HG03139 (cell line): ENCODE data around the gene MYO5B.
A peak's percentile ranks its signal among the peaks of the same experiment; 100 is the strongest.
"Not testable (repeated sequence)": the region's sequence is repeated elsewhere in the genome, so short reads cannot be mapped to it uniquely, and the experiment has no call there.

Experiments used
- ATAC-seq: cut with Tn5 transposase; IDR thresholded peaks from one replicate; pipeline ENCODE4 v1.9.1; 2021; ENCODE audit not compliant: unreplicated experiment

MYO5B gene

GRCh38 chr18:49843131-49843530 lies 351.8 kb downstream of the MYO5B start:
- no peak for ATAC-seq

GRCh38 chr18:49842656-49843055 lies 352.3 kb downstream of the MYO5B start:
- ATAC-seq: no peak

- no peak for ATAC-seq
These were observed 353.4 kb downstream of the MYO5B start for GRCh38 chr18:49841236-49842217.

- ATAC-seq: no peak
These were observed 355.9 kb downstream of the MYO5B start for GRCh38 chr18:49839012-49839411.

GRCh38 chr18:49838381-49838780 lies 356.6 kb downstream of the MYO5B start:
- no peak for ATAC-seq

- no peak for ATAC-seq
These were observed 357.1 kb downstream of the MYO5B start for GRCh38 chr18:49837889-49838288.

- ATAC-seq: not testable (repeated sequence)
These were observed 357.6 kb downstream of the MYO5B start for GRCh38 chr18:49837316-49837835.

GRCh38 chr18:49835405-49835804 lies 359.5 kb downstream of the MYO5B start:
- ATAC-seq: no peak

GRCh38 chr18:49834258-49834657 lies 360.7 kb downstream of the MYO5B start:
- ATAC-seq: no peak

- no peak for ATAC-seq
These were observed 361.1 kb downstream of the MYO5B start for GRCh38 chr18:49833814-49834213.

- ATAC-seq: no peak
These were observed 362.7 kb downstream of the MYO5B start for GRCh38 chr18:49832221-49832647.

GRCh38 chr18:49827996-49828395 lies 367.0 kb downstream of the MYO5B start:
- no peak for ATAC-seq

- ATAC-seq: no peak
These were observed 374.9 kb downstream of the MYO5B start for GRCh38 chr18:49819823-49820671.

GRCh38 chr18:49819071-49819662 lies 375.8 kb downstream of the MYO5B start:
- no peak for ATAC-seq

- no peak for ATAC-seq
These were observed 377.0 kb downstream of the MYO5B start for GRCh38 chr18:49817947-49818346.

- ATAC-seq: no peak
These were observed 379.0 kb downstream of the MYO5B start for GRCh38 chr18:49815927-49816326.

GRCh38 chr18:49814147-49814499 lies 380.8 kb downstream of the MYO5B start:
- no peak for ATAC-seq

GRCh38 chr18:49813319-49814146 lies 381.4 kb downstream of the MYO5B start, which contains the start of gene ACAA2:
TSS of gene ACAA2 (minus strand) at chr18:49813533. CDS start at chr18:49813484, 49 bp downstream.
- ATAC-seq: peak; percentile 67

GRCh38 chr18:49813069-49813318 lies 382.0 kb downstream of the MYO5B start:
- peak; percentile 17 for ATAC-seq

- ATAC-seq: no peak
These were observed 382.5 kb downstream of the MYO5B start for GRCh38 chr18:49812286-49813068.
